Bone marrow (tissue), 2 donors: ENCODE results near the gene CHMP6.
A peak's percentile ranks its signal among the peaks of the same experiment; 100 is the strongest.
"Not testable (repeated sequence)": the region's sequence is repeated elsewhere in the genome, so short reads cannot be mapped to it uniquely, and the experiment has no call there.

Experiments used
- DNase-seq, 2 donors: peaks; one replicate each; lab custom pipeline; 2025; lab: John Stamatoyannopoulos, UW

CHMP6 gene

GRCh38 chr17:81012574-81013447 is 21.2 kb downstream of the CHMP6 start:
- DNase-seq, result no peak

GRCh38 chr17:81013642-81014041 is 22.0 kb downstream of the CHMP6 start:
- no peak for DNase-seq

GRCh38 chr17:81015136-81015535 is 23.5 kb downstream of the CHMP6 start:
- no peak for DNase-seq

- no peak for DNase-seq
Observed at GRCh38 chr17:81016575-81016974, 24.9 kb downstream of the CHMP6 start.

- not testable (repeated sequence) for DNase-seq
Observed at GRCh38 chr17:81017330-81017729, 25.7 kb downstream of the CHMP6 start.

GRCh38 chr17:81018044-81018802 is 26.6 kb downstream of the CHMP6 start:
- DNase-seq, result peak; percentile 19 to 78

- DNase-seq, result no peak
Observed at GRCh38 chr17:81019563-81020442, 28.2 kb downstream of the CHMP6 start.

GRCh38 chr17:81020443-81020766 is 28.8 kb downstream of the CHMP6 start:
- DNase-seq, result no peak

GRCh38 chr17:81020767-81021497 is 29.3 kb downstream of the CHMP6 start:
- DNase-seq, result peak in 1 of 2 donors; percentile 21

GRCh38 chr17:81021531-81022343 is 30.1 kb downstream of the CHMP6 start:
- DNase-seq, result no peak

GRCh38 chr17:81022344-81022676 is 30.7 kb downstream of the CHMP6 start:
- no peak for DNase-seq

GRCh38 chr17:81025065-81025740 is 33.6 kb downstream of the CHMP6 start:
- DNase-seq, result no peak

GRCh38 chr17:81025741-81026129 is 34.1 kb downstream of the CHMP6 start:
- no peak for DNase-seq

- no peak for DNase-seq
Observed at GRCh38 chr17:81026266-81027036, 34.8 kb downstream of the CHMP6 start.

GRCh38 chr17:81027038-81027437 is 35.4 kb downstream of the CHMP6 start:
- no peak for DNase-seq

GRCh38 chr17:81027591-81028505 is 36.2 kb downstream of the CHMP6 start:
- no peak for DNase-seq

GRCh38 chr17:81028506-81028858 is 36.8 kb downstream of the CHMP6 start:
- DNase-seq, result no peak

- no peak for DNase-seq
Observed at GRCh38 chr17:81029859-81030258, 38.2 kb downstream of the CHMP6 start.

- not testable (repeated sequence) for DNase-seq
Observed at GRCh38 chr17:81030312-81030711, 38.7 kb downstream of the CHMP6 start.
